Measurements from ENCODE around the gene STX1A. TPM values are rescaled to one million over a fixed set of nuclear protein-coding genes. Genes with fewer than 3 reads are reported as not detected.

Gene STX1A
- total and polyA plus RNA-seq, 2 of the 13 experiments (the other 11 are each of a cell fraction or from before 2014, with no cell fraction given) = 6.1 to 12.2 TPM

GRCh38 chr7:73667344-73668102, 51.9 kb downstream of the STX1A start, which contains the start of gene VPS37D (continued):
- no peak for TF ChIP-seq ZBTB39 (CRISPR knock-in tag; IDR thresholded peaks at IDR 0.05)
- no peak for TF ChIP-seq ZSCAN9 (CRISPR knock-in tag; IDR thresholded peaks at IDR 0.05; ENCODE audit: borderline replicate concordance)
- TF ChIP-seq ZNF770 (CRISPR knock-in tag; IDR thresholded peaks at IDR 0.05) = peak; percentile 81
- no peak for TF ChIP-seq ZNF496 (CRISPR knock-in tag; IDR thresholded peaks at IDR 0.05; ENCODE audit: insufficient replicate concordance)
- TF ChIP-seq JARID2 (CRISPR knock-in tag; IDR thresholded peaks at IDR 0.05; ENCODE audit: insufficient replicate concordance) = no peak
- TF ChIP-seq ZBTB7B (CRISPR knock-in tag; IDR thresholded peaks at IDR 0.05) = no peak
- TF ChIP-seq ZNF362 (CRISPR knock-in tag; IDR thresholded peaks at IDR 0.05; ENCODE audit: borderline replicate concordance) = peak; percentile 41; the same call in 1 of the 2 replicates
- no peak for TF ChIP-seq ZNF556 (CRISPR knock-in tag; IDR thresholded peaks at IDR 0.05; ENCODE audit: borderline replicate concordance)
- peak; percentile 79 for TF ChIP-seq HDAC2 (CRISPR knock-in tag; IDR thresholded peaks at IDR 0.05)
- TF ChIP-seq ATF6 (CRISPR knock-in tag; conservative IDR thresholded peaks at IDR 0.05) = no peak
- TF ChIP-seq ZNF34 (CRISPR knock-in tag; IDR thresholded peaks at IDR 0.05; ENCODE audit: borderline replicate concordance) = no peak
- peak; percentile 43; the same call in 1 of the 2 replicates for TF ChIP-seq MNT (IDR thresholded peaks at IDR 0.05)
- TF ChIP-seq NONO (IDR thresholded peaks at IDR 0.05) = no peak
- peak; percentile 50; the same call in 1 of the 2 replicates for TF ChIP-seq NONO (CRISPR knock-in tag; conservative IDR thresholded peaks at IDR 0.05)
- TF ChIP-seq RBAK (CRISPR knock-in tag; IDR thresholded peaks at IDR 0.05) = no peak
- TF ChIP-seq NFYB (CRISPR knock-in tag; IDR thresholded peaks at IDR 0.05) = no peak
- no peak for TF ChIP-seq ZNF383 (CRISPR knock-in tag; IDR thresholded peaks at IDR 0.05; ENCODE audit: borderline replicate concordance)
- TF ChIP-seq NFRKB (IDR thresholded peaks at IDR 0.05) = no peak
- no peak for TF ChIP-seq REL (CRISPR knock-in tag; conservative IDR thresholded peaks at IDR 0.05)
- TF ChIP-seq CBX2 (IDR thresholded peaks at IDR 0.05; ENCODE audit: low read depth, low read length) = no peak
- no peak for TF ChIP-seq CBX2 (CRISPR knock-in tag; IDR thresholded peaks at IDR 0.05; ENCODE audit: low read depth)
